ENCODE data around the gene EXOSC7. TPM values are rescaled to one million over a fixed set of nuclear protein-coding genes. Genes with fewer than 3 reads are reported as not detected.
"Not testable (repeated sequence)": the region's sequence is repeated elsewhere in the genome, so short reads cannot be mapped to it uniquely, and the experiment has no call there.

EXOSC7 gene
- total RNA-seq, 1 experiment from 2014 or later, result 88.7 TPM

- H3K18ac ChIP-seq (ENCODE audit: insufficient read length, low read depth, low read length), result no peak overlapping the region
- H4K5ac ChIP-seq (ENCODE audit: insufficient read length, low read depth, low read length), result no peak overlapping the region
- H3K4me1 ChIP-seq (ENCODE audit: insufficient read depth, low read length), result no peaks in the 10 kb centered on the region
- no peak overlapping the region for H2AFZ ChIP-seq (ENCODE audit: low read length)
- no peaks in the 10 kb centered on the region for H4K20me1 ChIP-seq (ENCODE audit: control insufficient read depth, insufficient read depth, insufficient read length)
- no peak overlapping the region for H2BK5ac ChIP-seq (ENCODE audit: insufficient read length, low read length)
- Mint-ChIP-seq H3K9me3 (peaks cover 0 to 3% of the 10 kb centered on the region in 2 experiments; a peak in 1 of 5 replicates), H3K4me1 (peaks cover 10 to 17% of the 10 kb centered on the region in 2 experiments), H3K27me3 (ENCODE audit: low read depth) (peaks cover 90% of the 10 kb centered on the region), H3K4me3 (no peak overlapping the region), H3K27ac (no peak overlapping the region), H3K36me3 (ENCODE audit: insufficient read depth in 1 of 3, low read depth in 3 of 3) (no peaks in the 10 kb centered on the region)
- H4K91ac ChIP-seq (ENCODE audit: insufficient read length, low read depth, low read length), result no peak overlapping the region
- H3T11ph ChIP-seq (ENCODE audit: low read length), result no peak overlapping the region
- DNase-seq, result no peak
- H3K23me2 ChIP-seq (ENCODE audit: insufficient read length, low read depth, low read length, poor library complexity, severe bottlenecking), result no peaks in the 10 kb centered on the region
- H3K79me1 ChIP-seq (ENCODE audit: insufficient read depth, low read depth, low read length, poor library complexity, severe bottlenecking), result no peaks in the 10 kb centered on the region
- H3K23ac ChIP-seq (ENCODE audit: insufficient read length, low read depth, low read length), result no peak overlapping the region
- no peak overlapping the region for H2BK12ac ChIP-seq (ENCODE audit: insufficient read length, low read depth, low read length)
- no peaks in the 10 kb centered on the region for H3K79me2 ChIP-seq (ENCODE audit: insufficient read depth, low read length)
- no CpG with 5 or more reads among the region's 6 CpGs for WGBS (ENCODE audit: extremely low coverage, insufficient read length, low lambda C conversion rate)
- H3K9ac ChIP-seq (ENCODE audit: extremely low read depth, insufficient read length, low read length), result no peak overlapping the region
- no peak overlapping the region for H2BK15ac ChIP-seq (ENCODE audit: low read depth, low read length)
- H2BK120ac ChIP-seq (ENCODE audit: low read depth, low read length, poor library complexity, severe bottlenecking), result no peak overlapping the region
- no peak overlapping the region for H2BK20ac ChIP-seq (ENCODE audit: low read depth, low read length, poor library complexity, severe bottlenecking)
- H3K27me3 ChIP-seq (ENCODE audit: insufficient read depth, low read length), result peaks cover 10% of the 10 kb centered on the region; the same call in 1 of the 2 replicates
- H3K9me3 ChIP-seq (ENCODE audit: control insufficient read depth, low read depth, low read length), result no peaks in the 10 kb centered on the region
- H3K27ac ChIP-seq (ENCODE audit: insufficient read length, low read depth, low read length), result no peak overlapping the region
- TF ChIP-seq, protein P1, sequence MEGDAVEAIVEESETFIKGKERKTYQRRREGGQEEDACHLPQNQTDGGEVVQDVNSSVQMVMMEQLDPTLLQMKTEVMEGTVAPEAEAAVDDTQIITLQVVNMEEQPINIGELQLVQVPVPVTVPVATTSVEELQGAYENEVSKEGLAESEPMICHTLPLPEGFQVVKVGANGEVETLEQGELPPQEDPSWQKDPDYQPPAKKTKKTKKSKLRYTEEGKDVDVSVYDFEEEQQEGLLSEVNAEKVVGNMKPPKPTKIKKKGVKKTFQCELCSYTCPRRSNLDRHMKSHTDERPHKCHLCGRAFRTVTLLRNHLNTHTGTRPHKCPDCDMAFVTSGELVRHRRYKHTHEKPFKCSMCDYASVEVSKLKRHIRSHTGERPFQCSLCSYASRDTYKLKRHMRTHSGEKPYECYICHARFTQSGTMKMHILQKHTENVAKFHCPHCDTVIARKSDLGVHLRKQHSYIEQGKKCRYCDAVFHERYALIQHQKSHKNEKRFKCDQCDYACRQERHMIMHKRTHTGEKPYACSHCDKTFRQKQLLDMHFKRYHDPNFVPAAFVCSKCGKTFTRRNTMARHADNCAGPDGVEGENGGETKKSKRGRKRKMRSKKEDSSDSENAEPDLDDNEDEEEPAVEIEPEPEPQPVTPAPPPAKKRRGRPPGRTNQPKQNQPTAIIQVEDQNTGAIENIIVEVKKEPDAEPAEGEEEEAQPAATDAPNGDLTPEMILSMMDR (conservative IDR thresholded peaks at IDR 0.05), result no peak
- no peak overlapping the region for H3K4me2 ChIP-seq (ENCODE audit: insufficient read depth, insufficient read length, low read length)
- no peak overlapping the region for H2AK5ac ChIP-seq (ENCODE audit: insufficient read length, low read length)
- H3K56ac ChIP-seq (ENCODE audit: insufficient read length, low read depth, low read length), result no peak overlapping the region
- H3K14ac ChIP-seq (ENCODE audit: insufficient read depth, low read length), result no peak overlapping the region; the same call in 1 of the 2 replicates
- no peak overlapping the region for H3K4ac ChIP-seq (ENCODE audit: low read depth, low read length)
- no peak overlapping the region for H4K8ac ChIP-seq (replicated peaks; ENCODE audit: insufficient read length, low read depth, low read length)
Observed at GRCh38 chr3:45051685-45052084, 75.6 kb downstream of the EXOSC7 start.

GRCh38 chr3:45053805-45054195 is 77.8 kb downstream of the EXOSC7 start:
- not testable (repeated sequence) for H3K4me3 Mint-ChIP-seq; H3K9me3 ChIP-seq (ENCODE audit: control insufficient read depth, low read depth, low read length); H3K36me3 Mint-ChIP-seq (ENCODE audit: insufficient read depth in 1 of 3, low read depth in 3 of 3); H2BK5ac ChIP-seq (ENCODE audit: insufficient read length, low read length); H3K23me2 ChIP-seq (ENCODE audit: insufficient read length, low read depth, low read length, poor library complexity, severe bottlenecking); H3K4me1 ChIP-seq (ENCODE audit: insufficient read depth, low read length); H3K9ac ChIP-seq (ENCODE audit: extremely low read depth, insufficient read length, low read length); H2BK120ac ChIP-seq (ENCODE audit: low read depth, low read length, poor library complexity, severe bottlenecking); H3K18ac ChIP-seq (ENCODE audit: insufficient read length, low read depth, low read length); H4K5ac ChIP-seq (ENCODE audit: insufficient read length, low read depth, low read length); DNase-seq; H3K14ac ChIP-seq (ENCODE audit: insufficient read depth, low read length); H2BK20ac ChIP-seq (ENCODE audit: low read depth, low read length, poor library complexity, severe bottlenecking); H3T11ph ChIP-seq (ENCODE audit: low read length); H3K27ac ChIP-seq (ENCODE audit: insufficient read length, low read depth, low read length); H2BK12ac ChIP-seq (ENCODE audit: insufficient read length, low read depth, low read length); H4K8ac ChIP-seq (replicated peaks; ENCODE audit: insufficient read length, low read depth, low read length); H2AFZ ChIP-seq (ENCODE audit: low read length); H3K27ac Mint-ChIP-seq; H3K79me1 ChIP-seq (ENCODE audit: insufficient read depth, low read depth, low read length, poor library complexity, severe bottlenecking); H3K56ac ChIP-seq (ENCODE audit: insufficient read length, low read depth, low read length); H3K4me2 ChIP-seq (ENCODE audit: insufficient read depth, insufficient read length, low read length); H3K79me2 ChIP-seq (ENCODE audit: insufficient read depth, low read length); H2BK15ac ChIP-seq (ENCODE audit: low read depth, low read length); H3K23ac ChIP-seq (ENCODE audit: insufficient read length, low read depth, low read length); H4K91ac ChIP-seq (ENCODE audit: insufficient read length, low read depth, low read length); H3K4ac ChIP-seq (ENCODE audit: low read depth, low read length); H3K9me3 Mint-ChIP-seq; H2AK5ac ChIP-seq (ENCODE audit: insufficient read length, low read length); H4K20me1 ChIP-seq (ENCODE audit: control insufficient read depth, insufficient read depth, insufficient read length)
- Mint-ChIP-seq H3K27me3 (ENCODE audit: low read depth) (peaks cover 100% of the 10 kb centered on the region), H3K4me1 (peaks cover 14% of the 10 kb centered on the region in 2 experiments)
- H3K27me3 ChIP-seq (ENCODE audit: insufficient read depth, low read length), result peaks cover 24% of the 10 kb centered on the region; the same call in 1 of the 2 replicates
- WGBS (ENCODE audit: extremely low coverage, insufficient read length, low lambda C conversion rate), result no CpG with 5 or more reads among the region's 1 CpG
